ENCODE results near the gene ACAP1. TPM values are rescaled to one million over a fixed set of nuclear protein-coding genes. Genes with fewer than 3 reads are reported as not detected.

ACAP1 gene
- total RNA-seq, 2 donors from 2014 or later, result 5.1 to 6.7 TPM

DNA sequence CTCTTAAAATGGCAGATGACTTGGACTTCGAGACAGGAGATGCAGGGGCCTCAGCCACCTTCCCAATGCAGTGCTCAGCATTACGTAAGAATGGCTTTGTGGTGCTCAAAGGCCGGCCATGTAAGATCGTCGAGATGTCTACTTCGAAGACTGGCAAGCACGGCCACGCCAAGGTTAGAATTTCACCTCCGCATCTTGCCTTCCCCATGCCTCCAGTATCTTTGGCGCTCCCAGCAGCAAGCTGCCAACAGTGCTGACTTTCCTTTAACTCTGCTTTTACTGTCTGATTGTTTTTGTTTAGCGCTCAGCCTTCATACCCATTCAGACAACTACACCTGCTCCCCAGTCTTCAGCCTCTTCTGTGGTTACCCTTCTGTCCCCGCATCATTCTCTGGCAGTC is 26.7 kb upstream of the ACAP1 start:
- no peaks in the 10 kb centered on the region for H3K27me3 ChIP-seq
- no peaks in the 10 kb centered on the region for H3K9me3 ChIP-seq
- H3K36me3 ChIP-seq, result peaks cover 47% of the 10 kb centered on the region
- H3K4me1 ChIP-seq, result peaks cover 0 to 46% of the 10 kb centered on the region in 2 donors
- H3K27ac ChIP-seq, result peak overlapping the region; percentile 99
- TF ChIP-seq, protein P1, sequence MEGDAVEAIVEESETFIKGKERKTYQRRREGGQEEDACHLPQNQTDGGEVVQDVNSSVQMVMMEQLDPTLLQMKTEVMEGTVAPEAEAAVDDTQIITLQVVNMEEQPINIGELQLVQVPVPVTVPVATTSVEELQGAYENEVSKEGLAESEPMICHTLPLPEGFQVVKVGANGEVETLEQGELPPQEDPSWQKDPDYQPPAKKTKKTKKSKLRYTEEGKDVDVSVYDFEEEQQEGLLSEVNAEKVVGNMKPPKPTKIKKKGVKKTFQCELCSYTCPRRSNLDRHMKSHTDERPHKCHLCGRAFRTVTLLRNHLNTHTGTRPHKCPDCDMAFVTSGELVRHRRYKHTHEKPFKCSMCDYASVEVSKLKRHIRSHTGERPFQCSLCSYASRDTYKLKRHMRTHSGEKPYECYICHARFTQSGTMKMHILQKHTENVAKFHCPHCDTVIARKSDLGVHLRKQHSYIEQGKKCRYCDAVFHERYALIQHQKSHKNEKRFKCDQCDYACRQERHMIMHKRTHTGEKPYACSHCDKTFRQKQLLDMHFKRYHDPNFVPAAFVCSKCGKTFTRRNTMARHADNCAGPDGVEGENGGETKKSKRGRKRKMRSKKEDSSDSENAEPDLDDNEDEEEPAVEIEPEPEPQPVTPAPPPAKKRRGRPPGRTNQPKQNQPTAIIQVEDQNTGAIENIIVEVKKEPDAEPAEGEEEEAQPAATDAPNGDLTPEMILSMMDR (IDR thresholded peaks at IDR 0.05), result no peak
- no peak for DNase-seq (ENCODE audit: low spot score)
- H3K4me3 ChIP-seq, result peak overlapping the region in 1 of 2 donors; percentile 90

DNA sequence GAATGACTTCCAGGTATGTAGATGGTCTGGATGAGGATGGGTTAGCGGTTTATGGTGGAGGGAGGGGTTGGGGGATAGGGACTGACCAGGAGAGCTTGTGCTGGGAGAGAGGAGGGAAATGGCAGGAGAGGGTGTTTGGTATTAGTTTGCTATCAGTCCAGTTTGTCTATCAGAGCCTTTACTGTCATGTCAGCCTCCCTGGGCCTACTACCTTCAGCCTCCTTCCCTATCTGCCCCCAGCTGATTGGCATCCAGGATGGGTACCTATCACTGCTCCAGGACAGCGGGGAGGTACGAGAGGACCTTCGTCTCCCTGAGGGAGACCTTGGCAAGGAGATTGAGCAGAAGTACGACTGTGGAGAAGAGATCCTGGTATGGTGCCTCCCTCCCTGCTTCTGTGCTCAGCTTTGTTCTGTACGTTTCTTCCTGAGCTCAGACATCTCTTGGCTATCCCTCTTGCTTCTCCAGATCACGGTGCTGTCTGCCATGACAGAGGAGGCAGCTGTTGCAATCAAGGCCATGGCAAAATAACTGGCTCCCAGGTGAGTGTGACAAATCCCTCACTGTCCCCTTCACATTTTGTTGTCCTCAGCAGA is 25.1 kb upstream of the ACAP1 start:
- Histone ChIP-seq H3K4me1 (peaks cover 0 to 53% of the 10 kb centered on the region in 2 donors), H3K4me3 (no peak overlapping the region), H3K36me3 (peaks cover 47% of the 10 kb centered on the region), H3K9me3 (no peaks in the 10 kb centered on the region), H3K27ac (no peak overlapping the region), H3K27me3 (no peaks in the 10 kb centered on the region)
- DNase-seq (ENCODE audit: low spot score), result no peak
- TF ChIP-seq, protein P1 (IDR thresholded peaks at IDR 0.05), result no peak

DNA sequence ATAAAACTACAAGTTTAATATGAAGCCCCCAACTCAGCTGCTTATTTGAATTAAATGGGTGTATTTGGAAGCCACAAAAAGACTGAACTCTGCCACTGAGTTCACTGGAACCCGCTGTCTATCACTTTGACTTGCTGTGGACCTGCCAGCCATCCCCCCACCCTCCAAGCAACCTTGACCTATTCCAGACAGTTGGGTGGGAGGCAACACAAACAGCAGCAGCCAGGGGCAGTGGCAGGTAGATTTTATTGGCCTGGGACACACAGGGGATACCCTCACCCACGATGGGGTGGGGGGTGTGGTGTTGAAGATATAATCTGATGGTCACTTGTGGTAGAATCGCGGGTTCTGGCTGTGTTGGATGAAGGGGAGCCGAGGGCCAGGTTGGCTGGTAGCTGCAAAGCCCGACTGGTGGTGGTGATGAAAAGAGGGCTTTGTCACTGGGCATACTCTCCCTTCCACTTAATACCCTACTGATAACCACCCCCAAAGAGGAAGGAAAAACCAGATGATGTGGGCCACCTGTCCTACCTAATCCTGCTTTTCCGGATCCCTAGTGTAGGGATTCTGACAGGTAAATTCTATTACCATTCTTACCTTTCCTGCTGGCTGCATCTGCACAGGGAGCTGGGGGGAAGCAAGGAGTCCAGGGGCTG is 23.8 kb upstream of the ACAP1 start:
- no peaks in the 10 kb centered on the region for H3K9me3 ChIP-seq
- no peak overlapping the region for H3K27ac ChIP-seq
- H3K4me3 ChIP-seq, result no peak overlapping the region
- no peak for DNase-seq (ENCODE audit: low spot score)
- TF ChIP-seq, protein P1 (IDR thresholded peaks at IDR 0.05), result no peak
- H3K4me1 ChIP-seq, result peaks cover 0 to 49% of the 10 kb centered on the region in 2 donors
- peaks cover 54% of the 10 kb centered on the region for H3K36me3 ChIP-seq
- H3K27me3 ChIP-seq, result no peaks in the 10 kb centered on the region

DNA sequence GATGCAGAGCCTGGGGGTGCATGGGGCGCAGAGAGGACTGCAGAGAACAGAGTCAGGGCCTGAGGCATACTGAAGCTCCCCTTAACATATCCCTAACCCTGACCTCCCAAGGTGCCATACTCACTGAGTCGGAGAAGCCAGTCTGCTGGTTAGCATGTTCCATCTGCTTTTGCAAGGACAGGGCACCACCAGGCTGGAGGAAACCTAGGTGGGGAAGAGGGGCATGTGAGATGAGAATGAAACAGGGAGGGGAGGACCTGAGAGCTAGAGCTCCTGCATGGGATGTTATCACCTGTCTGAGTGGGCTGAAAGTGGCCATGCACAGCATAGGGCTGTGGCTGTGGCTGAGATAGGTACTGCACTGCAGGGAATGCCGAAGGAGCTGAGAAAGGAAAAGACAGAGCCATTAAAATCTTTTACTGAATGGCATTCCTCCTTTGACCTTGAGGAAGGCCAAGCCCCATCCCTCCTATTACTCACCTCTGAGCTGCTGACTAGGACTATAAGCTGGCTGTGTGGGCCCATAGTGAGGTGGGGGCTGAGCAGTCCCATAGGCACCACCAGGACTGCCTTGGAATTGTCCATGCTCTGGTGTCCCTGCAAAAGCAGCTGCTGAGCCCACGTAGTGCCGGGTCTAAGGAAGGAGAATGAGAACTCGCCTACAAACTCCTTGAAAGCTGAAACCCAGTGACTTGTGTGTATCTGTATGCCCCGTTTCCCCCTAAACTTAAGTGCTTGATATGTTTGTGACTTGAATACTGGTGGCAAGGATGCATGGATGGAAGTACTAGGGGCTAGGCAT is 23.0 kb upstream of the ACAP1 start:
- H3K4me1 ChIP-seq, result peaks cover 0 to 47% of the 10 kb centered on the region in 2 donors
- no peaks in the 10 kb centered on the region for H3K9me3 ChIP-seq
- H3K4me3 ChIP-seq, result no peak overlapping the region
- H3K27ac ChIP-seq, result no peak overlapping the region
- H3K27me3 ChIP-seq, result no peaks in the 10 kb centered on the region
- DNase-seq (ENCODE audit: low spot score), result no peak
- H3K36me3 ChIP-seq, result peaks cover 62% of the 10 kb centered on the region
- TF ChIP-seq, protein P1 (IDR thresholded peaks at IDR 0.05), result no peak

DNA sequence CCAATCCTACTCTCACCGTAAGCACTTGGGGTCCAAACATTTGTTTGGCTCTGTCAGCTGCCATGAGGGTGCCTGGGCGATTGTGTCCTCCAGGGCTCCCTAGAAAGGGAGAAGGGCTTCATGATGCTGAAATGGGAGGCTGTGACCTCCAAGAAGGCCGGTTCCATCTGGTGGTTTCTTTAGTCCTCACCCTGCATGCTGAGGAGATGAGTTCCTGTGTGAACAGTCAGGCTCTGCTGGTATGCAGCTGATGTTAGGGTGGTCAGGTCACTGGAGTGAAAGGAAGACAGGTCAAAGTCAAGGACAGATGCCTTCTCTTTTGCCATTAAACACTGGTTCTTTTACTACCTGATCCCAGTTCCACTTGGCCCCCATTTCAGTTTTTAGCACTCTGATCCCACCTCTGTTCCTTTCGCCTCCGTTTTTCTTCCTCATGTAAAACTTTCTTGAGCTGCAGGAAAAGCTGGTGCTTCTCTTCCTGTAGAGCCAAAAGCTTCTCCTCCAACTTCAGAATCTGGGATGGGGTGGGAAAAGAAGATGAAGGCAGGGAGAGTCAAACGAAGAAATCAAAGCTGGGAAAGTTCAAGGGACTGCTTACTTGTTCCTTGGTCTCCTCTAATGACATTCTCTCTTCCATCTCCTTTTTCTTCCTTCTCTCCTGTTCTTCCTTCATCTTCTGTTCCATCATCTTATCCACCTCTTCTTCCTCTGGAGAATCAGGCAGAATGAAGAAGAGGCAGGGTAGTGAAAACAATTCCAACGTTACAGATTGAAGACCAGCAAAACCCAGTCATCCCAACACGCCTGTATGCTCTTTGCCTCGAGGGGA is 22.2 kb upstream of the ACAP1 start:
- Histone ChIP-seq H3K27me3 (no peaks in the 10 kb centered on the region), H3K4me1 (peaks cover 0 to 39% of the 10 kb centered on the region in 2 donors), H3K27ac (peak overlapping the region; percentile 92 to 93), H3K36me3 (peaks cover 70% of the 10 kb centered on the region), H3K4me3 (peak overlapping the region; percentile 83 to 89), H3K9me3 (no peaks in the 10 kb centered on the region)
- DNase-seq (ENCODE audit: low spot score), result no peak
- TF ChIP-seq, protein P1 (IDR thresholded peaks at IDR 0.05), result no peak

Data from right atrium auricular region (tissue), 2 donors.